ENCODE measurements around the gene AP2M1.

AP2M1 gene

GRCh38 chr3:184229394-184230080, 54.9 kb downstream of the AP2M1 start, which contains the start of gene VWA5B2:
TSS of gene VWA5B2 (plus strand) at chr3:184229585. CDS start at chr3:184230529, 944 bp downstream.
- peak; percentile 81 for DNase-seq

DNA sequence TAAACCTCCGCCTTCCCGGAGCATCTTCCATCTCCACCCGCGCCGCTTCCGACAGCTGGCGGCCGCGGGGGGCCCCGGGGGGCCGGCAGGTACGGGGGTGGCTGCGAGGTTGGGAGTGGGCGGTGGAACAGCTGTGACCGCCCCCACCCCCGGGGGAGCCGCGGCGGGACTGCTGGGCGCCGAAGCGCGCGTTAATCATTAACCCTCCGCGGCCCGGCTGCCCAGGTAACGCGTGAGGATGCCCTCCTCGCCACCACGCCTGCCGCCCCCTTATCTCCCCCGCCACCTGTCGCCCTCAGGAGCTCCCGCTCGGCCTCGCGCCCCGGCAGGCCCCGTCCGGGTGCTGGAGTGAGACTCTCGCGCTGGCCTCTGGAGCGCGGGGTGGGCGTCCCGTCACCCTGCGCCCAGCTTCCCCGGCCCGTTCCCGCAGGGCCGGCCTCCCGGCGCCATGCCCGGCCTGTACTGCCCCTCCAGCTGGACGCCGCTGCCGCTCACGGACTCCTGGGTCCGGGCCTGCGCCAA, 55.5 kb downstream of the AP2M1 start:
- no peak for DNase-seq

GRCh38 chr3:184230603-184231528, 56.2 kb downstream of the AP2M1 start:
- DNase-seq, result no peak

DNA sequence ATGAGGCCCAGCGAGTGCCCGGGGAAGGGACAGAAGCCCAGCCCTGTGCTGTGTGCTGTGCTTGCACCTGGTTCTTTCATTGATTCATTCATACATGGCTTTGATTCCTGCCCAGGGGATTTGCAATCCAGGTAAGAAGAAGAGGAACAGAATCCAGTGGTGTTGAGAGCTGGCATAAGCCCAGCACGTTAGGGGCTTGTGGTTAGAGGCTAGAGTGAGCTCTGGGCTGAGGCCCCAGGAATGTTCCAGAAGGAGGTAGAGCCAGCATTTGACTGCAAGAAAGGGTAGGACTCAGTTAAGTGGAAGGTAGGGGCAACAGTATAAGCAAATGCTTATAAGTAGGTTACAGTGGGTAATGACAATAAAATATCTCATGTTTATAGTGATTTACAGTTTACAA, 57.0 kb downstream of the AP2M1 start:
- DNase-seq, result no peak

DNA sequence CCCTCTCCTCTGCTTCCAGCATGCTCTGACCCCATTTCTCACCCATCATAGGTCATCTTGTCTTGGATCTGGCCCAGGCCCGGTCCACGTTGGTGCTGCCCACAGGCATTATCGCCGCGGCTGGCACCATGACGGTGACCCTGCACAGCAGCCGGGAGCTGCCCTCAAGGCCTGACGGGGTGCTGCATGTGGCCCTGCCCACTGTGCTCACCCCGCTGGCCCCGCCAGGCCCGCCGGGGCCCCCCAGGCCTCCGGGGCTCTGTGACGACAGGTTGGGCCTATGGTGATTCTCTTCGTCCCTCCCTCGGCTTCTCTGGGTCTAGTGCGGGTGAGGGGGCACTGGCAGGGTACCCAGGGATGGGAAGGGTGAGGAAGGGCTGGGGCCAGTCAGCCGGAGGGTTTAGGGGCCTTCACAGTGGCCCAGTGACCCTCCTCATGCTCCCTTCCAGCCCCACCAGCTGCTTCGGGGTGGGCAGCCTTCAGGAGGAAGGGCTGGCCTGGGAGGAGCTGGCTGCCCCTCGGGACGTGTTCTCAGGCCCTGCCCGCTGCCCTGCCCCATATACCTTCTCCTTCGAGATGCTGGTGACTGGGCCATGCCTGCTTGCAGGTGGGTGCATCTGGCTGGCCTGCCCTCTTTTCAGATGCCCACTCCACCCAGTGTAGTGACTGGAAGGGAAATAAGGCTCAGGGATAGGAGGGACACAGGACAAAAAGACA, 58.6 kb downstream of the AP2M1 start:
- DNase-seq, result no peak

Measured in CD4-positive, alpha-beta T cell treated with Interferon gamma for 1 hour (primary cell).